Upper lobe of right lung (tissue), 1 donor: Measurements from ENCODE around the gene HNRNPC. TPM values are rescaled to one million over a fixed set of nuclear protein-coding genes. Genes with fewer than 3 reads are reported as not detected.
"Not testable (repeated sequence)": the region's sequence is repeated elsewhere in the genome, so short reads cannot be mapped to it uniquely, and the experiment has no call there.

ENCODE experiments used
- ATAC-seq: fragments of 200-7000 bp; cut with Tn5 transposase; one replicate; pipeline ENCODE4 v1.9.1; 2020; ENCODE audit warnings: mild to moderate bottlenecking, moderate library complexity
- DNase-seq: peaks from one replicate; pipeline ENCODE4 v3.0.0-alpha.2; 2020
- H3K27ac ChIP-seq: fragments of 200-600 bp; one replicate; pipeline ENCODE4 v1.8.0; 2022
- H3K27me3 ChIP-seq: fragments of 200-600 bp; one replicate; pipeline ENCODE4 v1.8.0; 2022; ENCODE audit warnings: mild to moderate bottlenecking
- H3K36me3 ChIP-seq: fragments of 200-600 bp; one replicate; pipeline ENCODE4 v1.8.0; 2022
- H3K4me1 ChIP-seq: fragments of 200-600 bp; one replicate; pipeline ENCODE4 v1.8.0; 2022
- H3K4me3 ChIP-seq: fragments of 200-600 bp; one replicate; pipeline ENCODE4 v1.8.0; 2022; ENCODE audit warnings: mild to moderate bottlenecking
- H3K9me3 ChIP-seq: fragments of 200-600 bp; one replicate; pipeline ENCODE4 v1.8.0; 2022
- CTCF ChIP-seq: fragments of 200-600 bp; IDR thresholded peaks from one replicate; pipeline ENCODE4 v1.8.0; 2022; ENCODE audit warnings: antibody characterized with exemption
- intact Hi-C: fragments of 100-400 bp; cut with DNase I; formaldehyde crosslinking; loops from one replicate; pipeline ENCODE4 v1.11.0; 2022
- total RNA-seq: library from RNA; stranded (reverse); fragmentation: NEBNext Ultra II Directional; extraction: Animal tissue kit (Norgen Biotek cat#: 25700); gene quantifications from one replicate; pipeline ENCODE4 v1.2.1, GENCODE V29; 2021
- donor health status: DM: no; HTN: yes; CAD: no; lungs with severe emphysema.

The HNRNPC gene
- total RNA-seq, 1 donor from 2014 or later, result 368 TPM

GRCh38 chr14:21219120-21219519 is 50.1 kb downstream of the HNRNPC start:
- intact Hi-C loops, result no loop called here
- Histone ChIP-seq H3K36me3 (peaks cover 100% of the 10 kb centered on the region), H3K27me3 (no peaks in the 10 kb centered on the region), H3K4me1 (peaks cover 34% of the 10 kb centered on the region), H3K4me3 (no peak overlapping the region), H3K27ac (no peak overlapping the region), H3K9me3 (no peaks in the 10 kb centered on the region)
- TF ChIP-seq CTCF, result no peak
- DNase-seq (no peak), ATAC-seq (no peak)

- no peaks in the 10 kb centered on the region for H3K27me3 ChIP-seq
- TF ChIP-seq CTCF, result no peak
- peaks cover 100% of the 10 kb centered on the region for H3K36me3 ChIP-seq
- H3K4me3 ChIP-seq, result no peak overlapping the region
- H3K9me3 ChIP-seq, result no peaks in the 10 kb centered on the region
- peaks cover 37% of the 10 kb centered on the region for H3K4me1 ChIP-seq
- H3K27ac ChIP-seq, result no peak overlapping the region
- intact Hi-C loops, result no loop called here
- DNase-seq (no peak), ATAC-seq (no peak)
These were observed 53.4 kb downstream of the HNRNPC start for GRCh38 chr14:21215879-21216251.

GRCh38 chr14:21215130-21215878 is 53.9 kb downstream of the HNRNPC start:
- H3K36me3 ChIP-seq, result peaks cover 96% of the 10 kb centered on the region
- peaks cover 37% of the 10 kb centered on the region for H3K4me1 ChIP-seq
- no peak for TF ChIP-seq CTCF

GRCh38 chr14:21213652-21214051 is 55.6 kb downstream of the HNRNPC start:
- ATAC-seq (no peak), DNase-seq (no peak)
- no peak for TF ChIP-seq CTCF
- Histone ChIP-seq H3K9me3 (no peaks in the 10 kb centered on the region), H3K36me3 (peaks cover 96% of the 10 kb centered on the region), H3K27me3 (no peaks in the 10 kb centered on the region), H3K4me3 (no peak overlapping the region), H3K27ac (no peak overlapping the region), H3K4me1 (peaks cover 37% of the 10 kb centered on the region)
- intact Hi-C loops, result no loop called here

More at GRCh38 chr14:21215130-21215878, 53.9 kb downstream of the HNRNPC start:
- ATAC-seq (no peak), DNase-seq (no peak)
- H3K27ac ChIP-seq, result no peak overlapping the region
- H3K4me3 ChIP-seq, result no peak overlapping the region
- intact Hi-C loops, result no loop called here
- H3K9me3 ChIP-seq, result no peaks in the 10 kb centered on the region
- no peaks in the 10 kb centered on the region for H3K27me3 ChIP-seq

GRCh38 chr14:21212824-21213223 is 56.4 kb downstream of the HNRNPC start:
- Histone ChIP-seq H3K36me3 (peaks cover 96% of the 10 kb centered on the region), H3K4me1 (peaks cover 32% of the 10 kb centered on the region)
- H3K27ac ChIP-seq, H3K4me3 ChIP-seq, intact Hi-C loops, ATAC-seq, DNase-seq, H3K9me3 ChIP-seq, H3K27me3 ChIP-seq: not testable (repeated sequence)

- intact Hi-C loops, result no loop called here
- Histone ChIP-seq H3K27me3 (no peaks in the 10 kb centered on the region), H3K4me3 (no peak overlapping the region), H3K9me3 (no peaks in the 10 kb centered on the region), H3K27ac (no peak overlapping the region), H3K4me1 (peaks cover 23% of the 10 kb centered on the region), H3K36me3 (peaks cover 96% of the 10 kb centered on the region)
- no peak for ATAC-seq
- TF ChIP-seq CTCF, result no peak
- DNase-seq, result no peak
These were observed 57.7 kb downstream of the HNRNPC start for GRCh38 chr14:21211509-21211908.
